GM23338 (cell line): ENCODE data around the gene ZNF474.

Source experiments
- EZH2 ChIP-seq: fragments of 200-600 bp; sonication (generic); IDR thresholded peaks from one replicate; pipeline ENCODE4 v1.8.0; 2017; ENCODE audit warnings: antibody characterized with exemption, mild to moderate bottlenecking, low read depth; ENCODE audit not compliant: unreplicated experiment
- POLR2AphosphoS5 ChIP-seq: IDR thresholded peaks from 2 replicates; pipeline ENCODE4 v1.6.1; 2016; ENCODE audit warnings: antibody characterized with exemption, low read depth

DNA sequence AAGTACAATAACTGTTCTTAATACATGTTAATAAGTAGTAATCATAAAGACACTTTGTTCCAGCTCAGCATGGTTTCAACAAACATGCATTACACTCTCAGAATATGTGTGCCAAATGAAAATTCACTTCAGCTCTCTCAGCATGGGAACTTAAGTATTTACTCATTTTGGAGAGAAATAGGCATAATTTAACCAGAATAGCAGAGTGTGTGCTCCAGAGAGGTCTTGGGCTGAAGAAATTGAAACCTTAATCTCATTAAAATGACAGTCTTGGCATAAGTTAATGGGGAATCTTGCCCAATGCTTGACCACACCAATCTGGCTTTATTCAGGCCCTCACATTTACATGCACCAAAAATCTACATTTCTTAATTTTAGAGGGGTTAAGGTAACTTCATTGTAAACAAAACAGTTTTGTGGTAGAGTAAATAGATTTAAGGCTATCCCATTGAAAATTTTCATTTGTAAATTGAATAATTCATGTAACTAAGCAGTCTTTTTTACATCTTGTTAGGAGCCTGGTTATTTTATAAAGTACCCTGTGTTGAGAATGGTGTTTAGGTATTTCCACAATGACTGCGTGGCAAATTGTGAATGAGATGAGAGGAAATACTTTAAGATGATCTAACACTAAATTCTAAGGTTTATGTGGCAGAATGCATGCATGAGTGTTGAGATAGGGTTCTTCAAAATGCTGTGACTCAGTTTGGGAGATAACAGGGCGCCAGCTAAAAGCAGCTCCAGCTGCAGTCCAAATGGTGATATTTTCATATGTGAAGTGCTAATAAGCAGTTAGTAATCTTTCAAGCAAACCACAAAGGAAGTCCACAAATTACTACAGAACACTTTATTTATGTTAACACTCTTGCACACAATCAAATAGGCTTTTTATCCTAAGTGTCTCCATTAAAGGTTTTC is 40.0 kb upstream of the ZNF474 start:
- TF ChIP-seq EZH2: no peak
- no peak for TF ChIP-seq POLR2AphosphoS5
